ENCODE measurements around the gene GPD2.

GRCh38 chr2:156561326-156561725 is 125.1 kb downstream of the GPD2 start:
- TF ChIP-seq, protein P1, sequence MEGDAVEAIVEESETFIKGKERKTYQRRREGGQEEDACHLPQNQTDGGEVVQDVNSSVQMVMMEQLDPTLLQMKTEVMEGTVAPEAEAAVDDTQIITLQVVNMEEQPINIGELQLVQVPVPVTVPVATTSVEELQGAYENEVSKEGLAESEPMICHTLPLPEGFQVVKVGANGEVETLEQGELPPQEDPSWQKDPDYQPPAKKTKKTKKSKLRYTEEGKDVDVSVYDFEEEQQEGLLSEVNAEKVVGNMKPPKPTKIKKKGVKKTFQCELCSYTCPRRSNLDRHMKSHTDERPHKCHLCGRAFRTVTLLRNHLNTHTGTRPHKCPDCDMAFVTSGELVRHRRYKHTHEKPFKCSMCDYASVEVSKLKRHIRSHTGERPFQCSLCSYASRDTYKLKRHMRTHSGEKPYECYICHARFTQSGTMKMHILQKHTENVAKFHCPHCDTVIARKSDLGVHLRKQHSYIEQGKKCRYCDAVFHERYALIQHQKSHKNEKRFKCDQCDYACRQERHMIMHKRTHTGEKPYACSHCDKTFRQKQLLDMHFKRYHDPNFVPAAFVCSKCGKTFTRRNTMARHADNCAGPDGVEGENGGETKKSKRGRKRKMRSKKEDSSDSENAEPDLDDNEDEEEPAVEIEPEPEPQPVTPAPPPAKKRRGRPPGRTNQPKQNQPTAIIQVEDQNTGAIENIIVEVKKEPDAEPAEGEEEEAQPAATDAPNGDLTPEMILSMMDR (conservative IDR thresholded peaks at IDR 0.05; ENCODE audit: low read length): no peak
- TF ChIP-seq EZH2phosphoT487 (IDR thresholded peaks at IDR 0.05; ENCODE audit: borderline replicate concordance): no peak
